ENCODE measurements around the gene FOXJ1. TPM values are rescaled to one million over a fixed set of nuclear protein-coding genes. Genes with fewer than 3 reads are reported as not detected.

FOXJ1 gene
- polyA plus RNA-seq, 1 donor from 2014 or later, result not detected

- no peaks in the 10 kb centered on the region for H3K9me3 Mint-ChIP-seq
- H3K27me3 Mint-ChIP-seq, result peaks cover 11% of the 10 kb centered on the region
- H3K36me3 Mint-ChIP-seq, result peaks cover 3% of the 10 kb centered on the region
- H3K4me3 Mint-ChIP-seq, result no peak overlapping the region
- no peak overlapping the region for H3K27ac Mint-ChIP-seq
- H3K4me1 Mint-ChIP-seq, result peaks cover 0 to 5% (median 4%) of the 10 kb centered on the region in 3 donors
These were observed 10.6 kb downstream of the FOXJ1 start for GRCh38 chr17:76130473-76130872.

GRCh38 chr17:76125922-76126321 is 15.1 kb downstream of the FOXJ1 start:
- Mint-ChIP-seq H3K4me1 (peaks cover 0 to 12% (median 6%) of the 10 kb centered on the region in 3 donors), H3K27ac (peak overlapping the region in 1 of 3 donors; percentile 31), H3K4me3 (no peak overlapping the region), H3K36me3 (no peaks in the 10 kb centered on the region), H3K27me3 (no peaks in the 10 kb centered on the region), H3K9me3 (no peaks in the 10 kb centered on the region)

GRCh38 chr17:76125391-76125675 is 15.7 kb downstream of the FOXJ1 start:
- H3K9me3 Mint-ChIP-seq, result no peaks in the 10 kb centered on the region
- no peaks in the 10 kb centered on the region for H3K36me3 Mint-ChIP-seq
- peak overlapping the region in 1 of 3 donors; percentile 31 for H3K27ac Mint-ChIP-seq
- H3K27me3 Mint-ChIP-seq, result no peaks in the 10 kb centered on the region
- H3K4me1 Mint-ChIP-seq, result peaks cover 0 to 12% (median 6%) of the 10 kb centered on the region in 3 donors
- H3K4me3 Mint-ChIP-seq, result no peak overlapping the region

GRCh38 chr17:76124582-76125390 is 16.3 kb downstream of the FOXJ1 start:
- Mint-ChIP-seq H3K9me3 (no peaks in the 10 kb centered on the region), H3K27ac (peak overlapping the region in 1 of 3 donors; percentile 31), H3K36me3 (no peaks in the 10 kb centered on the region), H3K4me1 (peaks cover 0 to 12% (median 6%) of the 10 kb centered on the region in 3 donors), H3K4me3 (no peak overlapping the region), H3K27me3 (no peaks in the 10 kb centered on the region)

GRCh38 chr17:76123749-76124581 is 17.1 kb downstream of the FOXJ1 start:
- no peaks in the 10 kb centered on the region for H3K9me3 Mint-ChIP-seq
- H3K4me3 Mint-ChIP-seq, result peak overlapping the region in 1 of 4 donors; percentile 47
- H3K4me1 Mint-ChIP-seq, result peaks cover 0 to 12% (median 6%) of the 10 kb centered on the region in 3 donors
- no peak overlapping the region for H3K27ac Mint-ChIP-seq
- no peaks in the 10 kb centered on the region for H3K27me3 Mint-ChIP-seq
- no peaks in the 10 kb centered on the region for H3K36me3 Mint-ChIP-seq

GRCh38 chr17:76123191-76123499 is 17.9 kb downstream of the FOXJ1 start:
- Mint-ChIP-seq H3K27ac (no peak overlapping the region), H3K36me3 (no peaks in the 10 kb centered on the region)

GRCh38 chr17:76122431-76123190 is 18.4 kb downstream of the FOXJ1 start:
- Mint-ChIP-seq H3K36me3 (no peaks in the 10 kb centered on the region), H3K9me3 (no peaks in the 10 kb centered on the region), H3K4me1 (peaks cover 0 to 12% (median 6%) of the 10 kb centered on the region in 3 donors), H3K27ac (peak overlapping the region in 2 of 3 donors; percentile 25 to 78), H3K4me3 (peak overlapping the region in 3 of 4 donors; percentile 63 to 68 (median 63)), H3K27me3 (no peaks in the 10 kb centered on the region)

More at GRCh38 chr17:76123191-76123499, 17.9 kb downstream of the FOXJ1 start:
- no peaks in the 10 kb centered on the region for H3K9me3 Mint-ChIP-seq
- no peaks in the 10 kb centered on the region for H3K27me3 Mint-ChIP-seq
- H3K4me3 Mint-ChIP-seq, result peak overlapping the region in 2 of 4 donors; percentile 31 to 67
- H3K4me1 Mint-ChIP-seq, result peaks cover 0 to 12% (median 6%) of the 10 kb centered on the region in 3 donors

GRCh38 chr17:76121932-76122430 is 19.1 kb downstream of the FOXJ1 start:
- Mint-ChIP-seq H3K4me1 (peaks cover 0 to 12% (median 4%) of the 10 kb centered on the region in 3 donors), H3K27ac (peak overlapping the region in 2 of 3 donors; percentile 25 to 78), H3K27me3 (no peaks in the 10 kb centered on the region), H3K36me3 (no peaks in the 10 kb centered on the region), H3K4me3 (peak overlapping the region in 2 of 4 donors; percentile 63 to 68), H3K9me3 (no peaks in the 10 kb centered on the region)

GRCh38 chr17:76120658-76121008 is 20.4 kb downstream of the FOXJ1 start:
- Mint-ChIP-seq H3K36me3 (no peaks in the 10 kb centered on the region), H3K9me3 (no peaks in the 10 kb centered on the region), H3K27me3 (no peaks in the 10 kb centered on the region), H3K27ac (no peak overlapping the region), H3K4me3 (no peak overlapping the region), H3K4me1 (peaks cover 0 to 12% (median 4%) of the 10 kb centered on the region in 3 donors)

- Mint-ChIP-seq H3K36me3 (no peaks in the 10 kb centered on the region), H3K27ac (peak overlapping the region in 1 of 3 donors; percentile 39), H3K9me3 (no peaks in the 10 kb centered on the region), H3K27me3 (no peaks in the 10 kb centered on the region), H3K4me1 (peaks cover 0 to 11% (median 4%) of the 10 kb centered on the region in 3 donors), H3K4me3 (no peak overlapping the region)
These were observed 21.4 kb downstream of the FOXJ1 start for GRCh38 chr17:76119409-76120371.

GRCh38 chr17:76115138-76115754 is 25.8 kb downstream of the FOXJ1 start:
- Mint-ChIP-seq H3K4me1 (no peaks in the 10 kb centered on the region), H3K27ac (no peak overlapping the region), H3K4me3 (no peak overlapping the region), H3K36me3 (no peaks in the 10 kb centered on the region), H3K9me3 (peaks cover 0 to 3% (median 0%) of the 10 kb centered on the region in 3 donors), H3K27me3 (peaks cover 3% of the 10 kb centered on the region)

- Mint-ChIP-seq H3K36me3 (no peaks in the 10 kb centered on the region), H3K27me3 (peaks cover 3% of the 10 kb centered on the region), H3K9me3 (peaks cover 0 to 3% (median 0%) of the 10 kb centered on the region in 3 donors), H3K4me3 (no peak overlapping the region), H3K4me1 (no peaks in the 10 kb centered on the region), H3K27ac (no peak overlapping the region)
These were observed 29.1 kb downstream of the FOXJ1 start for GRCh38 chr17:76111956-76112355.

- Mint-ChIP-seq H3K4me3 (no peak overlapping the region), H3K4me1 (peaks cover 11 to 12% (median 11%) of the 10 kb centered on the region in 3 donors)
These were observed 33.5 kb downstream of the FOXJ1 start for GRCh38 chr17:76107509-76107908.

More at GRCh38 chr17:76107509-76107908, 33.5 kb downstream of the FOXJ1 start:
- no peaks in the 10 kb centered on the region for H3K27me3 Mint-ChIP-seq
- H3K27ac Mint-ChIP-seq, result no peak overlapping the region
- peaks cover 2% of the 10 kb centered on the region for H3K36me3 Mint-ChIP-seq
- H3K9me3 Mint-ChIP-seq, result no peaks in the 10 kb centered on the region
